ENCODE data around the gene FGF9. TPM values are rescaled to one million over a fixed set of nuclear protein-coding genes. Genes with fewer than 3 reads are reported as not detected.

The FGF9 gene
- total RNA-seq (2014; rRNA removed; shearing (Covaris generic); ENCODE audit: low replicate concordance): 0.11 and 2.9 TPM in 2 replicates

GRCh38 chr13:21670883-21671619, at the start of gene FGF9:
Gene FGF9 (plus strand): TSS chr13:21671073. CDS start chr13:21671913, 840 bp downstream.
- peak within 1 kb of the TSS; percentile 77 for H3K9ac ChIP-seq (ENCODE audit: low read length)
- peak within 1 kb of the TSS; percentile 99 for H3K4me2 ChIP-seq (ENCODE audit: low read depth, low read length, poor library complexity, severe bottlenecking)
- no peaks in the 10 kb centered on the region for H3K9me2 ChIP-seq (replicated peaks; ENCODE audit: insufficient read depth, low read length)
- H2AFZ ChIP-seq (ENCODE audit: low read length): peak within 1 kb of the TSS; percentile 100
- peak within 1 kb of the TSS; percentile 90 for H3K4me3 ChIP-seq (ENCODE audit: low read length)
- no peaks in the 10 kb centered on the region for H3K27me3 ChIP-seq (ENCODE audit: low read length)
- no peaks in the 10 kb centered on the region for H3K79me2 ChIP-seq (ENCODE audit: low read length)
- H3K4me1 ChIP-seq (ENCODE audit: low read length): peaks cover 65% of the 10 kb centered on the region
- H3K9me3 ChIP-seq (ENCODE audit: low read length): no peaks in the 10 kb centered on the region
- H4K20me1 ChIP-seq (ENCODE audit: insufficient read depth, low read depth, low read length): no peaks in the 10 kb centered on the region
- H3K27ac ChIP-seq (ENCODE audit: low read length): peak within 1 kb of the TSS; percentile 71; the same call in 1 of the 2 replicates
- peak; percentile 94 for DNase-seq
- H3K36me3 ChIP-seq (ENCODE audit: insufficient read depth, low read length): no peaks in the 10 kb centered on the region

DNA sequence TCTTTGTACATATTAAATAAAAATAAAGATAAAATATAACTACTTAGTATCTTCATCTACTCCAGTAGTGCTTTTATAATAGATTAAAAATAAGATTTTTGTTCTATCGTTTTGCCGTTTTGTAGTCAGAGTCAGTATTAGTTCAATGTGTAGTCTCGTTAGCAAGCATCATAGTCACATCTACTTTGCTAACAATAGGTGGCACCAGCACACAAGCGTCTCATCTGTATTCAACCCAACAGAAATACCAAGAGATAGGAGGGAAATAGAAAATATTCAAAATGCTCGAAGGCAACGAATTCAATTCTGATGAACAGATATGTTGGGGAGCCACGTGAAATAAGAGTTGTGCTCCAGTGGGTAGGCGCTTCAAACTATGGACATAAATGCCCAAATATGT, 45.5 kb upstream of the FGF9 start:
- H3K9me2 ChIP-seq (replicated peaks; ENCODE audit: insufficient read depth, low read length): no peaks in the 10 kb centered on the region
- no peak overlapping the region for H2AFZ ChIP-seq (ENCODE audit: low read length)
- H3K27me3 ChIP-seq (ENCODE audit: low read length): no peaks in the 10 kb centered on the region
- no peak overlapping the region for H3K27ac ChIP-seq (ENCODE audit: low read length)
- H3K79me2 ChIP-seq (ENCODE audit: low read length): no peaks in the 10 kb centered on the region
- peak overlapping the region; percentile 41 for H3K4me2 ChIP-seq (ENCODE audit: low read depth, low read length, poor library complexity, severe bottlenecking)
- no peak overlapping the region for H3K4me3 ChIP-seq (ENCODE audit: low read length)
- peak; percentile 82 for DNase-seq
- no peaks in the 10 kb centered on the region for H3K36me3 ChIP-seq (ENCODE audit: insufficient read depth, low read length)
- H3K4me1 ChIP-seq (ENCODE audit: low read length): peaks cover 5% of the 10 kb centered on the region
- H3K9me3 ChIP-seq (ENCODE audit: low read length): no peaks in the 10 kb centered on the region
- H3K9ac ChIP-seq (ENCODE audit: low read length): no peak overlapping the region
- H4K20me1 ChIP-seq (ENCODE audit: insufficient read depth, low read depth, low read length): no peaks in the 10 kb centered on the region

- H3K4me2 ChIP-seq (ENCODE audit: low read depth, low read length, poor library complexity, severe bottlenecking): no peak overlapping the region
- DNase-seq: no peak
- no peaks in the 10 kb centered on the region for H3K9me2 ChIP-seq (replicated peaks; ENCODE audit: insufficient read depth, low read length)
- H2AFZ ChIP-seq (ENCODE audit: low read length): no peak overlapping the region
- H3K27me3 ChIP-seq (ENCODE audit: low read length): no peaks in the 10 kb centered on the region
- no peaks in the 10 kb centered on the region for H3K79me2 ChIP-seq (ENCODE audit: low read length)
- no peak overlapping the region for H3K4me3 ChIP-seq (ENCODE audit: low read length)
- H3K36me3 ChIP-seq (ENCODE audit: insufficient read depth, low read length): no peaks in the 10 kb centered on the region
- no peak overlapping the region for H3K27ac ChIP-seq (ENCODE audit: low read length)
- no peak overlapping the region for H3K9ac ChIP-seq (ENCODE audit: low read length)
- no peaks in the 10 kb centered on the region for H4K20me1 ChIP-seq (ENCODE audit: insufficient read depth, low read depth, low read length)
- H3K9me3 ChIP-seq (ENCODE audit: low read length): peaks cover 8% of the 10 kb centered on the region; the same call in 1 of the 2 replicates
- H3K4me1 ChIP-seq (ENCODE audit: low read length): peaks cover 3% of the 10 kb centered on the region
These were observed 38.7 kb upstream of the FGF9 start for GRCh38 chr13:21632196-21632595.

DNA sequence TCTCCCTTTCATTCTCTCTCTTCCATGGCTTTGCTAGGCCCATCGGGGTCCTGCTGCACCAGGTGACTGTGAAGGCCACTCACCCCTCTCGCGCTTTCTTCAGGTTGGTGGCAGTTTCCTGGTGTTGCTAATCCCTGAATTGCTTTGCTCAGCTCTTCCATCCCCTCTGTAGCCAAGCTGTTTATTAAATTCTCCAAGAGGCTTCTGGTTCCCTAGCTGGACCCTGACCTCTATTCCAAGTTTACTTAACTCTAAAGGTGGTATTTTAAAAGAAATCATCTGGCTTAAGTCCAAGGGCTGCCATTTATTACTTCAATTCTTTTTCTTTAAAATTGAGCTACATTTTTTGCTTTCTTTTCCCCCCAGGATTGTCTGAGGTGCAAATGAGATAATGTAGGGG, 34.2 kb upstream of the FGF9 start:
- Histone ChIP-seq H3K9me3 (ENCODE audit: low read length) (no peaks in the 10 kb centered on the region), H3K4me3 (ENCODE audit: low read length) (no peak overlapping the region), H3K79me2 (ENCODE audit: low read length) (no peaks in the 10 kb centered on the region), H3K27ac (ENCODE audit: low read length) (no peak overlapping the region), H4K20me1 (ENCODE audit: insufficient read depth, low read depth, low read length) (no peaks in the 10 kb centered on the region), H3K9me2 (replicated peaks; ENCODE audit: insufficient read depth, low read length) (no peaks in the 10 kb centered on the region), H3K27me3 (ENCODE audit: low read length) (no peaks in the 10 kb centered on the region), H3K4me1 (ENCODE audit: low read length) (peaks cover 23% of the 10 kb centered on the region), H3K4me2 (ENCODE audit: low read depth, low read length, poor library complexity, severe bottlenecking) (no peak overlapping the region), H3K9ac (ENCODE audit: low read length) (no peak overlapping the region), H3K36me3 (ENCODE audit: insufficient read depth, low read length) (no peaks in the 10 kb centered on the region), H2AFZ (ENCODE audit: low read length) (no peak overlapping the region)
- DNase-seq: no peak

- Histone ChIP-seq H2AFZ (ENCODE audit: low read length) (no peak overlapping the region), H3K36me3 (ENCODE audit: insufficient read depth, low read length) (no peaks in the 10 kb centered on the region), H3K79me2 (ENCODE audit: low read length) (no peaks in the 10 kb centered on the region), H3K9me2 (replicated peaks; ENCODE audit: insufficient read depth, low read length) (no peaks in the 10 kb centered on the region), H3K4me1 (ENCODE audit: low read length) (peaks cover 26% of the 10 kb centered on the region), H3K4me3 (ENCODE audit: low read length) (no peak overlapping the region), H3K9ac (ENCODE audit: low read length) (no peak overlapping the region), H4K20me1 (ENCODE audit: insufficient read depth, low read depth, low read length) (no peaks in the 10 kb centered on the region), H3K9me3 (ENCODE audit: low read length) (no peaks in the 10 kb centered on the region), H3K4me2 (ENCODE audit: low read depth, low read length, poor library complexity, severe bottlenecking) (no peak overlapping the region), H3K27ac (ENCODE audit: low read length) (no peak overlapping the region), H3K27me3 (ENCODE audit: low read length) (no peaks in the 10 kb centered on the region)
- no peak for DNase-seq
These were observed 33.6 kb upstream of the FGF9 start for GRCh38 chr13:21637296-21637695.

GRCh38 chr13:21638319-21639282, 32.3 kb upstream of the FGF9 start:
- no peaks in the 10 kb centered on the region for H4K20me1 ChIP-seq (ENCODE audit: insufficient read depth, low read depth, low read length)
- no peak overlapping the region for H2AFZ ChIP-seq (ENCODE audit: low read length)
- H3K27me3 ChIP-seq (ENCODE audit: low read length): no peaks in the 10 kb centered on the region
- no peak overlapping the region for H3K27ac ChIP-seq (ENCODE audit: low read length)
- no peaks in the 10 kb centered on the region for H3K79me2 ChIP-seq (ENCODE audit: low read length)
- no peaks in the 10 kb centered on the region for H3K9me3 ChIP-seq (ENCODE audit: low read length)
- no peak overlapping the region for H3K4me3 ChIP-seq (ENCODE audit: low read length)
- DNase-seq: peak; percentile 68
- H3K9ac ChIP-seq (ENCODE audit: low read length): no peak overlapping the region
- no peaks in the 10 kb centered on the region for H3K36me3 ChIP-seq (ENCODE audit: insufficient read depth, low read length)
- H3K9me2 ChIP-seq (replicated peaks; ENCODE audit: insufficient read depth, low read length): no peaks in the 10 kb centered on the region
- H3K4me2 ChIP-seq (ENCODE audit: low read depth, low read length, poor library complexity, severe bottlenecking): no peak overlapping the region
- H3K4me1 ChIP-seq (ENCODE audit: low read length): peaks cover 26% of the 10 kb centered on the region

DNA sequence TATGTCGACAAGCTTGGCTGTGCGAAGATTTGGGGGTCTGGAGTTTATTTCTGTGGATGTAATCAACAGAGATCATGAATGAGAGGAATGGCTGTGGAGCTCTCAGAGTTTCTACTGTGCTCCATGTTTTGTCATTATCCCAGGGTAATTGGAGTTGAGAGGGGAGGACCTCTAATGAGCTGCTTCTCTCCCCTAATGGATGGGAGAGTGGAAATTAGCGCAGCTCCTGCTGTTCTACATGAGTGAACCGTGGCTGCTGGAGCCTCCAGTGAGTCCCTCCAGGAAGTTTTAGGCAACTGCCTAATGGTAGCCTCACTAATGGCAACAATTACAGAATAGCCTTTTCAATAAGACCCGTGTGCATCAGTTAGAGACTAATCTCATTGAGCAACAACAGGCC, 31.3 kb upstream of the FGF9 start:
- Histone ChIP-seq H3K9ac (ENCODE audit: low read length) (no peak overlapping the region), H3K36me3 (ENCODE audit: insufficient read depth, low read length) (no peaks in the 10 kb centered on the region), H3K27me3 (ENCODE audit: low read length) (no peaks in the 10 kb centered on the region), H3K27ac (ENCODE audit: low read length) (no peak overlapping the region), H3K79me2 (ENCODE audit: low read length) (no peaks in the 10 kb centered on the region), H2AFZ (ENCODE audit: low read length) (no peak overlapping the region), H3K4me2 (ENCODE audit: low read depth, low read length, poor library complexity, severe bottlenecking) (no peak overlapping the region), H4K20me1 (ENCODE audit: insufficient read depth, low read depth, low read length) (no peaks in the 10 kb centered on the region), H3K4me1 (ENCODE audit: low read length) (peaks cover 26% of the 10 kb centered on the region), H3K9me3 (ENCODE audit: low read length) (no peaks in the 10 kb centered on the region), H3K9me2 (replicated peaks; ENCODE audit: insufficient read depth, low read length) (no peaks in the 10 kb centered on the region), H3K4me3 (ENCODE audit: low read length) (no peak overlapping the region)
- no peak for DNase-seq

DNA sequence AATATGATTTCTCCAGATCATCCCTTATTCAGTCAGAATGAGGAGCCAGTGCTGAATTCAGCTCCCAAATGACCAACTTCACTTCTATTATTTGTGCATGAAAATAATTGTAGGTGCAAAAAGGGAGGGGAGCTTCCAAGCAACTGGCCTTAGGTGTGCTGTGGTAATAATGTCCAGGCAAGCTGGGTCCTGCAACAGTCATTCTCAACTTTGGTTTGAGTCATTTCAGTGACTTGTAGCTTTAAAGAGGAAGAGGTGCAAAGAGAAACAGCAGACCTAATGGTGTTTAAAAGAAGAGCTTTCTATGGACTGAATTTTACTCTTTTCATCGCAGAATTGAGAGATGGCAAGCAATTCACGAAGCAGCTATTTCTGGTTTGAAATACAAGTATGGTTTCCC, 29.2 kb upstream of the FGF9 start:
- H3K27ac ChIP-seq (ENCODE audit: low read length): no peak overlapping the region
- H3K36me3 ChIP-seq (ENCODE audit: insufficient read depth, low read length): no peaks in the 10 kb centered on the region
- no peak overlapping the region for H3K4me2 ChIP-seq (ENCODE audit: low read depth, low read length, poor library complexity, severe bottlenecking)
- peak; percentile 36 for DNase-seq
- H3K9me2 ChIP-seq (replicated peaks; ENCODE audit: insufficient read depth, low read length): no peaks in the 10 kb centered on the region
- no peaks in the 10 kb centered on the region for H3K9me3 ChIP-seq (ENCODE audit: low read length)
- H3K4me3 ChIP-seq (ENCODE audit: low read length): no peak overlapping the region
- no peaks in the 10 kb centered on the region for H3K79me2 ChIP-seq (ENCODE audit: low read length)
- no peak overlapping the region for H2AFZ ChIP-seq (ENCODE audit: low read length)
- no peaks in the 10 kb centered on the region for H3K27me3 ChIP-seq (ENCODE audit: low read length)
- no peak overlapping the region for H3K9ac ChIP-seq (ENCODE audit: low read length)
- peaks cover 26% of the 10 kb centered on the region for H3K4me1 ChIP-seq (ENCODE audit: low read length)
- H4K20me1 ChIP-seq (ENCODE audit: insufficient read depth, low read depth, low read length): no peaks in the 10 kb centered on the region

All from Karpas-422 (cell line).